Posterior vena cava (tissue), 2 donors: ENCODE measurements around the gene VEGFA. TPM values are rescaled to one million over a fixed set of nuclear protein-coding genes. Genes with fewer than 3 reads are reported as not detected.
"Not testable (repeated sequence)": the region's sequence is repeated elsewhere in the genome, so short reads cannot be mapped to it uniquely, and the experiment has no call there.

Experiments used
- DNase-seq: peaks from one replicate; pipeline ENCODE4 v3.0.0-alpha.2; 2020; ENCODE audit warnings: low spot score
- intact Hi-C, 2 donors: fragments of 100-400 bp; cut with DNase I; formaldehyde crosslinking; loops; one replicate each; pipeline versions ENCODE4 v1.14.1 to v1.14.2; 2022 to 2023
- total RNA-seq, 2 donors: library from RNA; stranded (reverse); fragmentation: NEBNext Ultra II Directional; extraction: Animal tissue kit (Norgen Biotek cat#: 25700); gene quantifications; one replicate each; pipeline ENCODE4 v1.2.1, GENCODE V29; 2021
- donor health status: DM: yes; HTN: yes; CAD: no.
- donor health status: DM: yes; HTN: yes; CAD: no.

VEGFA gene
- total RNA-seq, 2 donors from 2014 or later, result 88.4 to 91.7 TPM

GRCh38 chr6:43805699-43806042 is 35.7 kb downstream of the VEGFA start:
- intact Hi-C loops, result no loop called here
- DNase-seq, result no peak

- no peak for DNase-seq
- intact Hi-C loops, result no loop called here
Observed at GRCh38 chr6:43806043-43806757, 36.2 kb downstream of the VEGFA start.

GRCh38 chr6:43806758-43807227 is 36.8 kb downstream of the VEGFA start:
- no peak for DNase-seq
- intact Hi-C loops, result no loop called here

GRCh38 chr6:43807228-43808061 is 37.4 kb downstream of the VEGFA start:
- intact Hi-C loops, result no loop called here

GRCh38 chr6:43808412-43808811 is 38.4 kb downstream of the VEGFA start:
- no peak for DNase-seq
- intact Hi-C loops, result no loop called here

More at GRCh38 chr6:43807228-43808061, 37.4 kb downstream of the VEGFA start:
- DNase-seq, result no peak

- DNase-seq, result no peak
- intact Hi-C loops, result no loop called here
Observed at GRCh38 chr6:43809417-43810305, 39.6 kb downstream of the VEGFA start.

- intact Hi-C loops, result no loop called here
- no peak for DNase-seq
Observed at GRCh38 chr6:43810965-43811732, 41.1 kb downstream of the VEGFA start.

GRCh38 chr6:43811733-43812099 is 41.7 kb downstream of the VEGFA start:
- DNase-seq, result no peak
- intact Hi-C loops, result no loop called here

GRCh38 chr6:43812850-43813578 is 43.0 kb downstream of the VEGFA start:
- intact Hi-C loops, result no loop called here

GRCh38 chr6:43814111-43814510 is 44.1 kb downstream of the VEGFA start:
- intact Hi-C loops, result no loop called here
- no peak for DNase-seq

More at GRCh38 chr6:43812850-43813578, 43.0 kb downstream of the VEGFA start:
- DNase-seq, result no peak

- DNase-seq, result no peak
- intact Hi-C loops, result no loop called here
Observed at GRCh38 chr6:43814865-43815264, 44.9 kb downstream of the VEGFA start.

- DNase-seq, result no peak
- intact Hi-C loops, result no loop called here
Observed at GRCh38 chr6:43817192-43817591, 47.2 kb downstream of the VEGFA start.

GRCh38 chr6:43818973-43819372 is 49.0 kb downstream of the VEGFA start:
- intact Hi-C loops, DNase-seq: not testable (repeated sequence)

GRCh38 chr6:43819958-43820357 is 49.9 kb downstream of the VEGFA start:
- no peak for DNase-seq
- intact Hi-C loops, result no loop called here

- DNase-seq, result no peak
- intact Hi-C loops, result no loop called here
Observed at GRCh38 chr6:43820486-43820885, 50.5 kb downstream of the VEGFA start.

- intact Hi-C loops, result no loop called here
- no peak for DNase-seq
Observed at GRCh38 chr6:43821101-43821886, 51.3 kb downstream of the VEGFA start.

GRCh38 chr6:43823390-43823789 is 53.4 kb downstream of the VEGFA start:
- DNase-seq, result no peak
- intact Hi-C loops, result no loop called here
